Uterus (tissue), 4 donors: ENCODE measurements around the gene MED29. TPM values are rescaled to one million over a fixed set of nuclear protein-coding genes. Genes with fewer than 3 reads are reported as not detected.
A peak's percentile ranks its signal among the peaks of the same experiment; 100 is the strongest.

Source experiments
- DNase-seq, 2 donors: peaks; one replicate each; pipeline ENCODE4 v3.0.0-alpha.2; 2019 to 2020
- H3K27ac ChIP-seq, 2 donors: fragments of 200-600 bp; sonication (generic); 1 replicate in 1 of 2; 2 replicates in 1 of 2; pipeline ENCODE4 v1.5.1; 2016 to 2018
- H3K27me3 ChIP-seq, 2 donors: fragments of 200-600 bp; sonication (generic); one replicate each; pipeline ENCODE4 v1.5.1; 2018 to 2019; ENCODE audit warnings: control low read depth in 1 of 2
- H3K36me3 ChIP-seq, 2 donors: fragments of 200-600 bp; sonication (generic); one replicate each; pipeline ENCODE4 v1.5.1; 2019; ENCODE audit warnings: control low read depth in 1 of 2
- H3K4me1 ChIP-seq, 2 donors: fragments of 200-600 bp; sonication (generic); one replicate each; pipeline ENCODE4 v1.5.1; 2018 to 2019; ENCODE audit warnings: control low read depth in 1 of 2
- H3K4me3 ChIP-seq, 2 donors: fragments of 200-600 bp; sonication (generic); 1 replicate in 1 of 2; 2 replicates in 1 of 2; pipeline ENCODE4 v1.5.1; 2018 to 2019; ENCODE audit warnings: mild to moderate bottlenecking in 1 of 2
- H3K9me3 ChIP-seq, 2 donors: fragments of 200-600 bp; sonication (generic); one replicate each; pipeline ENCODE4 v1.5.1; 2019; ENCODE audit warnings: control low read depth in 1 of 2
- POLR2A ChIP-seq, 2 donors: fragments of 450-650 bp; IDR thresholded peaks; one replicate each; pipeline ENCODE4 v1.6.1; 2016; ENCODE audit warnings: antibody characterized with exemption in 2 of 2, mild to moderate bottlenecking in 1 of 2, moderate library complexity in 1 of 2
- intact Hi-C: fragments of 100-400 bp; cut with DNase I; formaldehyde crosslinking; loops from one replicate; pipeline ENCODE4 v1.15.1; 2023; ENCODE audit warnings: low total_unique reads
- total RNA-seq, 4 donors: library from RNA; depleted of rRNA in 3 of 4; stranded (reverse); fragments of >200 nt in 3 of 4; gene quantifications; one replicate each; pipeline versions ENCODE4 v1.1.0 to v1.2.4, GENCODE V29; 2014 to 2023
- TF ChIP-seq, protein P1 (sequence below), 4 experiments: fragments of 200-600 bp in 2 of 4; fragments of 450-650 bp in 2 of 4; sonication (generic) in 2 of 4; IDR thresholded peaks; one replicate each; pipeline ENCODE4 v1.5.1; 2016 to 2019; ENCODE audit warnings: antibody characterized with exemption in 4 of 4, mild to moderate bottlenecking in 2 of 4, moderate library complexity in 1 of 4
- donor health status: DM: yes; HTN: yes; CAD: no.

Gene MED29, protein sequence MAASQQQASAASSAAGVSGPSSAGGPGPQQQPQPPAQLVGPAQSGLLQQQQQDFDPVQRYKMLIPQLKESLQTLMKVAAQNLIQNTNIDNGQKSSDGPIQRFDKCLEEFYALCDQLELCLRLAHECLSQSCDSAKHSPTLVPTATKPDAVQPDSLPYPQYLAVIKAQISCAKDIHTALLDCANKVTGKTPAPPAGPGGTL
- 100 to 1,000 TPM in 1 of 4 donors, 10 to 100 TPM in 3; 15.6 to 282 (median 40.8) TPM for total RNA-seq

DNA sequence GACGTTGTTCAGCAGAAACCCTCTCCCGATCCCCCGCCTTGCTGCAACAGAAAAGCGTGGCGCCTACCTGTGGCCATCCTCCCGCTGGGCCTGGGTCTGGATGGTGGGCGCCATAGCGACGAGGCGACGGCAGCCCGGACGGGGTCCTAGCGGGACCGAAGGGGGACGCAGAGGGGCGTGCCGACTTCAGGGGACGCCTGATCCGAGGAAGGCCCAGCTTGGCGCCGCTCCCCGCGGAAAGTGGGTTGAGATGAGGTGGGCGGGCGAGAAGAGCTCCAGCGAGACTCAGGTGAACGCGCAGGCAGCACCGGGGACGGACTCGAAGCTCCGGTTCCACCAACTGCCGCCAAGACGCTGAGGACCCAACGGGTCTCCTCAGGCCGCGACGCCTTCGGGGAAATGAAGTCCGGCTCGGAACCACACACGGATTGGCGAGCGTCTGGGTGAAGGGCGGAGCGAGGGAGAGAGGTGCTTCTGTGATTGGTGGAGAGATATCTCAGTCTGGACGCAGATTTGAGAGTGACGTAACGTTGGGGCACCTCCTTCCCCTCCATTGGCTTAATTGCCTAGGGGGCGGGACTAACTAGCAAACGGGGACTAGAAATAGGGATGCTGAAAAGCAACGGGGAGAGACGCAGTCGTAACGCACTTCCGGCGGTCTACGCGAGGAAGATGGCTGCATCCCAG lies at the start of gene MED29, which contains the start of gene PAF1:
TSS of gene MED29 (plus strand) at position 628 of the 687 bp plus-strand sequence. CDS start at position 673, 45 bp downstream.
TSS of gene PAF1 (minus strand) at position 356 of the 687 bp plus-strand sequence. CDS start at position 114, 242 bp downstream.
- Histone ChIP-seq H3K4me3 (peak within 1 kb of the TSS; percentile 79 to 96), H3K4me1 (peaks cover 4 to 7% of the 10 kb centered on the region in 2 donors), H3K27ac (peak within 1 kb of the TSS; percentile 88 to 99), H3K27me3 (no peaks in the 10 kb centered on the region), H3K9me3 (no peaks in the 10 kb centered on the region), H3K36me3 (no peaks in the 10 kb centered on the region)
- TF ChIP-seq, protein P1, sequence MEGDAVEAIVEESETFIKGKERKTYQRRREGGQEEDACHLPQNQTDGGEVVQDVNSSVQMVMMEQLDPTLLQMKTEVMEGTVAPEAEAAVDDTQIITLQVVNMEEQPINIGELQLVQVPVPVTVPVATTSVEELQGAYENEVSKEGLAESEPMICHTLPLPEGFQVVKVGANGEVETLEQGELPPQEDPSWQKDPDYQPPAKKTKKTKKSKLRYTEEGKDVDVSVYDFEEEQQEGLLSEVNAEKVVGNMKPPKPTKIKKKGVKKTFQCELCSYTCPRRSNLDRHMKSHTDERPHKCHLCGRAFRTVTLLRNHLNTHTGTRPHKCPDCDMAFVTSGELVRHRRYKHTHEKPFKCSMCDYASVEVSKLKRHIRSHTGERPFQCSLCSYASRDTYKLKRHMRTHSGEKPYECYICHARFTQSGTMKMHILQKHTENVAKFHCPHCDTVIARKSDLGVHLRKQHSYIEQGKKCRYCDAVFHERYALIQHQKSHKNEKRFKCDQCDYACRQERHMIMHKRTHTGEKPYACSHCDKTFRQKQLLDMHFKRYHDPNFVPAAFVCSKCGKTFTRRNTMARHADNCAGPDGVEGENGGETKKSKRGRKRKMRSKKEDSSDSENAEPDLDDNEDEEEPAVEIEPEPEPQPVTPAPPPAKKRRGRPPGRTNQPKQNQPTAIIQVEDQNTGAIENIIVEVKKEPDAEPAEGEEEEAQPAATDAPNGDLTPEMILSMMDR (IDR thresholded peaks at IDR 0.05) = peak in 1 of 4 experiments; percentile 27
- peak; percentile 77 to 89 for TF ChIP-seq POLR2A (IDR thresholded peaks at IDR 0.05)
- peak; percentile 97 to 99 for DNase-seq
- intact Hi-C loops = no loop called here

DNA sequence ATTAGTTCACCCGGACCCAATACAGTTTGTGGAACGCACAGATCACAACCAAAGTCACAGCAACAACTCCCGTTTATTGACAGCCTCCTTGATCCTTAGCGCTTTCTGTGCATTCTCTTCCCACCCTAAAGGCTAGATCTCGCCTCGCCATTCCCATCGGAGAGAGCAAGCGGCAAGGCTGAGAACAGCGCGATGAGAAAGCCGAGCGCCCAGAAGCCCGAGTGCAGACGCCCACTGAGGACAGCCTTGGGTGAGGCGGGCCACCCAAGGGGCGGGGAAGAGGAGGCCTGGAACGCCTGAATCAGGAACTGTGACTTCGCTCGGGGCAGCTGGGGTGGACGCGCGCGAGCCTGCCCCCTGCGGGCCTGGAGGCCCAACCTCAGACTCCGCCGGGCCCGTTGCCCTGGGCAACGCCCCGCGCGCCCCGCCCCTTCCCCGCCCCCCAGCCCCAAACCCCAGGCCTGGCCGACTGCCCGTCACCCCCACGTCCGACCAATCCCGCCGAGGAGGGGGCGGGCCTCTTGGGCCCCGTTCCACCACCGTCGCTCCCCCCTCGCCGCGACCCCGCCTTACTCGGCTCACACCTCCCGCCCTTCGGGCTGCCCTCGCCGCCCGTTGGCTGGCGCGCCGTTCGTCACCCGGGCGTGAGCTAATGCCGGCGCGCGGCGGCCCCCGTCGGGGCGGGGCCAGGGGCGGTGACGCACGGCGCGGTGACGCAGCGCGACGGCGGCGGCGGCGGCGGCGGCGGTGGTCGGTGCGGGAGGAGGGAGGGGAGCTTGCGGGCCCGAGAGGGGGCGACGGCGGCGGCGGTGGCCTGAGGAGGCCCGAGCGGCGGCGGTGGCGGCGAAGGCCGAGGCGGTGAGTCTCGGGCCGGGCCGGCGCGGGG lies 49.2 kb upstream of the MED29 start, which contains the start of gene SAMD4B:
TSS of gene SAMD4B (plus strand) at position 703 of the 886 bp plus-strand sequence. CDS start 14,473 bp downstream, outside the sequence.
- Histone ChIP-seq H3K36me3 (no peaks in the 10 kb centered on the region), H3K4me3 (peak within 1 kb of the TSS; percentile 78 to 89), H3K27ac (peak within 1 kb of the TSS; percentile 89 to 97), H3K27me3 (no peaks in the 10 kb centered on the region), H3K9me3 (no peaks in the 10 kb centered on the region), H3K4me1 (peaks cover 0 to 18% of the 10 kb centered on the region in 2 donors)
- DNase-seq = peak; percentile 99
- intact Hi-C loops = no loop called here
- TF ChIP-seq, protein P1 (IDR thresholded peaks at IDR 0.05) = peak; percentile 68 to 93 (median 86)
- peak; percentile 93 to 96 for TF ChIP-seq POLR2A (IDR thresholded peaks at IDR 0.05)

DNA sequence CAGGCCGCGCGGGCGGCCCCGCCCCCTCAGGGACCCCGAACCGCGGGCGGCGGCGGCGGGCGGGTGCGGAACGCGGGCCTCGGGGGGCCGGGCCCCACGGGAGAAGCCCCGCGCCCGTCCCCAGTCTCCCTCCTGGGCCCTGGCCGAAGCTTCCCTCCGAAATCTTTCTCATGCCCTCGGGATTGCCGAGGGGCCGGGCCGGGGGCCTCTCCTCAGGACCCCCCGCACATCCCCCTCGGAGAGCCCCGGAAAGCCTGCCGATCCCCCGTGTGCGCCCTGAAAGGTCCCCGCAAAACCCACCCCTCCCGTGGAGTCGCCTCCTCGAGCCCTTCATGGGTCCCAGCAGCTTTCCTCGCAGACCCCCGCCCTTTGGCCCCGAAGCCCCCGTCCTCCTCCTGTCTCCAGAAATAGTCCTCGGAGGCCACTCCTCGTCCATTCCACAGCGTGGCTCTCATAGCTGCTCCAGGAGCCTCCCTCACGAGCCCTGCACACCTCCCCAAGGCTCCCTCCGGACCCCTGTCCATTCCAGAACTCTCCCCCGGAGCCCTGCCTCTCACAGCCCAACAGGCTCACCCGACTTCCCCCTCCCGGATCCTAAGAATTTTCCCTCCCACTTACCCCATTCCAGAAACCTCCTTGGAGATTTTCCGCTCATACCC lies 48.4 kb upstream of the MED29 start:
- peak; percentile 41 to 42 for DNase-seq
- H3K27me3 ChIP-seq = no peaks in the 10 kb centered on the region
- peaks cover 0 to 18% of the 10 kb centered on the region in 2 donors for H3K4me1 ChIP-seq

DNA sequence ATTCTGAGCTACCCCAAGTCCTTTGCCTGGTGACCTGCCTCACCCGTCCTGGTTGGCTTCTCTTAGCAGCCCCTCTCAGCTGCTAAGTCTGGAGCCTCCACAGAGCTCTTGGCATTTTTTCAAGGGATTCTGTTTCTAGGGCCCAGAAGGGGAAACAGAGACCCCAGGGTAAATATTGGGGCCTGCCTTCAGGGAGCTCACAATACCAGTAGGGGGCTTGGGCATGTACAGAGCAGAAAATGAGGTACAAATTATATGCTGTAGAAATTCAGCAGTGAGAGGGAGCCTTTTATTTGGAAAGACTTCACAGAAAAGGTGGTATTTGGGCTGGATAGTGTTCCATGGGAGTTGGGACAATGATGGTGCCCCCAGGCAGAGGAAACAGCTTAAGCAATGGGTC lies 45.2 kb upstream of the MED29 start:
- Histone ChIP-seq H3K9me3 (no peaks in the 10 kb centered on the region), H3K27ac (no peak overlapping the region), H3K27me3 (no peaks in the 10 kb centered on the region), H3K4me3 (no peak overlapping the region), H3K4me1 (peaks cover 0 to 18% of the 10 kb centered on the region in 2 donors), H3K36me3 (no peaks in the 10 kb centered on the region)
- intact Hi-C loops = no loop called here
- no peak for DNase-seq
- no peak for TF ChIP-seq POLR2A (IDR thresholded peaks at IDR 0.05)
- TF ChIP-seq, protein P1 (IDR thresholded peaks at IDR 0.05) = no peak

More for the DNA sequence above, 48.4 kb upstream of the MED29 start:
- Histone ChIP-seq H3K36me3 (no peaks in the 10 kb centered on the region), H3K9me3 (no peaks in the 10 kb centered on the region), H3K4me3 (peak overlapping the region; percentile 78 to 89), H3K27ac (peak overlapping the region; percentile 89 to 97)
- intact Hi-C loops = no loop called here
- no peak for TF ChIP-seq POLR2A (IDR thresholded peaks at IDR 0.05)
- TF ChIP-seq, protein P1 (IDR thresholded peaks at IDR 0.05) = no peak
